SIG-M5 (cell line): ENCODE measurements around the gene KDM4C.
"Not testable (repeated sequence)": the region's sequence is repeated elsewhere in the genome, so short reads cannot be mapped to it uniquely, and the experiment has no call there.

ENCODE experiments used
- DNase-seq: peaks from one replicate; lab custom pipeline; 2025; lab: John Stamatoyannopoulos, UW

Gene KDM4C

GRCh38 chr9:6764523-6764922, 6.8 kb downstream of the KDM4C start:
- no peak for DNase-seq

- DNase-seq = no peak
Observed at GRCh38 chr9:6764950-6765349, 7.2 kb downstream of the KDM4C start.

- no peak for DNase-seq
Observed at GRCh38 chr9:6765396-6765795, 7.6 kb downstream of the KDM4C start.

- no peak for DNase-seq
Observed at GRCh38 chr9:6766606-6767005, 8.8 kb downstream of the KDM4C start.

- DNase-seq = not testable (repeated sequence)
Observed at GRCh38 chr9:6768587-6768986, 10.8 kb downstream of the KDM4C start.

- DNase-seq = no peak
Observed at GRCh38 chr9:6771722-6772121, 13.9 kb downstream of the KDM4C start.

GRCh38 chr9:6777213-6777902, 19.6 kb downstream of the KDM4C start:
- DNase-seq = no peak

GRCh38 chr9:6779417-6780241, 21.9 kb downstream of the KDM4C start:
- DNase-seq = no peak

- DNase-seq = no peak
Observed at GRCh38 chr9:6780690-6781089, 22.9 kb downstream of the KDM4C start.

- no peak for DNase-seq
Observed at GRCh38 chr9:6781476-6781875, 23.7 kb downstream of the KDM4C start.

- DNase-seq = no peak
Observed at GRCh38 chr9:6782345-6782744, 24.6 kb downstream of the KDM4C start.

GRCh38 chr9:6782981-6783380, 25.2 kb downstream of the KDM4C start:
- no peak for DNase-seq

GRCh38 chr9:6783753-6784152, 26.0 kb downstream of the KDM4C start:
- DNase-seq = no peak

GRCh38 chr9:6785682-6786081, 27.9 kb downstream of the KDM4C start:
- no peak for DNase-seq

GRCh38 chr9:6787793-6788161, 30.0 kb downstream of the KDM4C start:
- no peak for DNase-seq

GRCh38 chr9:6788162-6789016, 30.6 kb downstream of the KDM4C start:
- DNase-seq = no peak

GRCh38 chr9:6789017-6789338, 31.2 kb downstream of the KDM4C start:
- not testable (repeated sequence) for DNase-seq

- DNase-seq = no peak
Observed at GRCh38 chr9:6790866-6791265, 33.1 kb downstream of the KDM4C start.

GRCh38 chr9:6793203-6793602, 35.4 kb downstream of the KDM4C start:
- no peak for DNase-seq

- no peak for DNase-seq
Observed at GRCh38 chr9:6794936-6795335, 37.2 kb downstream of the KDM4C start.

- no peak for DNase-seq
Observed at GRCh38 chr9:6802926-6803325, 45.2 kb downstream of the KDM4C start.

GRCh38 chr9:6805532-6805931, 47.8 kb downstream of the KDM4C start:
- DNase-seq = no peak

- DNase-seq = not testable (repeated sequence)
Observed at GRCh38 chr9:6806318-6806717, 48.5 kb downstream of the KDM4C start.
